ENCODE results near the gene RPTOR. TPM values are rescaled to one million over a fixed set of nuclear protein-coding genes. Genes with fewer than 3 reads are reported as not detected.

RPTOR gene
- total RNA-seq, 2 experiments from 2014 or later = 88.9 to 91.8 TPM

GRCh38 chr17:80826955-80827645, 282.5 kb downstream of the RPTOR start:
- H3K4me3 Mint-ChIP-seq = no peak overlapping the region
- no peak for DNase-seq
- CTCF ChIA-PET = no interaction called here
- H3K9me3 Mint-ChIP-seq = no peaks in the 10 kb centered on the region
- POLR2A ChIA-PET = interaction anchor here (1.2 to 1.5 kb wide), 3 partner anchors 20 to 50 kb away, joined by 3 to 5 read pairs (median 3); no protein-coding TSS in a partner anchor
- H3K27me3 Mint-ChIP-seq = no peaks in the 10 kb centered on the region
- H3K4me1 Mint-ChIP-seq = peaks cover 54% of the 10 kb centered on the region
- peak overlapping the region; percentile 56 for H3K27ac Mint-ChIP-seq
- H3K36me3 Mint-ChIP-seq (ENCODE audit: low read depth) = peaks cover 55% of the 10 kb centered on the region

GRCh38 chr17:80827646-80828643, 283.3 kb downstream of the RPTOR start:
- POLR2A ChIA-PET = interaction anchor here (1.2 to 1.5 kb wide), 3 partner anchors 19 to 50 kb away, joined by 3 to 5 read pairs (median 3); no protein-coding TSS in a partner anchor
- Mint-ChIP-seq H3K4me3 (no peak overlapping the region), H3K27me3 (no peaks in the 10 kb centered on the region), H3K27ac (no peak overlapping the region), H3K4me1 (peaks cover 54% of the 10 kb centered on the region), H3K9me3 (no peaks in the 10 kb centered on the region), H3K36me3 (ENCODE audit: low read depth) (peaks cover 47% of the 10 kb centered on the region)
- DNase-seq = no peak
- CTCF ChIA-PET = no interaction called here

GRCh38 chr17:80829166-80829813, 284.7 kb downstream of the RPTOR start:
- no peak for DNase-seq
- H3K9me3 Mint-ChIP-seq = no peaks in the 10 kb centered on the region
- H3K4me3 Mint-ChIP-seq = no peak overlapping the region
- ChIA-PET POLR2A (no interaction called here), CTCF (interaction anchor here (0.8 kb wide), 1 partner anchor 18 kb away, joined by 3 read pairs; no protein-coding TSS in a partner anchor)
- peak overlapping the region; percentile 31 for H3K27ac Mint-ChIP-seq
- H3K36me3 Mint-ChIP-seq (ENCODE audit: low read depth) = peaks cover 42% of the 10 kb centered on the region
- H3K4me1 Mint-ChIP-seq = peaks cover 59% of the 10 kb centered on the region
- H3K27me3 Mint-ChIP-seq = no peaks in the 10 kb centered on the region

GRCh38 chr17:80830020-80830780, 285.6 kb downstream of the RPTOR start:
- CTCF ChIA-PET = interaction anchor here (0.8 to 1.5 kb wide), 2 partner anchors 17 to 19 kb away, joined by 3 read pairs; no protein-coding TSS in a partner anchor
- peaks cover 45% of the 10 kb centered on the region for H3K36me3 Mint-ChIP-seq (ENCODE audit: low read depth)
- DNase-seq = no peak
- H3K4me3 Mint-ChIP-seq = no peak overlapping the region
- H3K27ac Mint-ChIP-seq = peak overlapping the region; percentile 31
- H3K27me3 Mint-ChIP-seq = no peaks in the 10 kb centered on the region
- peaks cover 68% of the 10 kb centered on the region for H3K4me1 Mint-ChIP-seq
- no peaks in the 10 kb centered on the region for H3K9me3 Mint-ChIP-seq
- POLR2A ChIA-PET = interaction anchor here (0.9 to 1.5 kb wide), 3 partner anchors 10 to 376 kb away, joined by 3 to 7 read pairs (median 3); no protein-coding TSS in a partner anchor

- Mint-ChIP-seq H3K9me3 (no peaks in the 10 kb centered on the region), H3K27ac (peak overlapping the region; percentile 90), H3K4me1 (peaks cover 75% of the 10 kb centered on the region), H3K36me3 (ENCODE audit: low read depth) (peaks cover 47% of the 10 kb centered on the region), H3K4me3 (peak overlapping the region; percentile 21), H3K27me3 (no peaks in the 10 kb centered on the region)
- CTCF ChIA-PET = interaction anchor here (0.7 kb wide), 1 partner anchor 38 kb away, joined by 3 read pairs; no protein-coding TSS in a partner anchor
- POLR2A ChIA-PET = interaction anchor here (2.3 to 2.5 kb wide), 3 partner anchors 11 to 41 kb away, joined by 19 to 38 read pairs (median 21); no protein-coding TSS in a partner anchor
- no peak for DNase-seq
Observed at GRCh38 chr17:80831491-80831890, 286.9 kb downstream of the RPTOR start.

- CTCF ChIA-PET = interaction anchor here (0.6 to 2.6 kb wide), 10 partner anchors 13 to 718 kb away, joined by 3 to 14 read pairs (median 4); no protein-coding TSS in a partner anchor
- H3K27ac Mint-ChIP-seq = peak overlapping the region; percentile 90
- H3K4me3 Mint-ChIP-seq = peak overlapping the region; percentile 72
- H3K4me1 Mint-ChIP-seq = peaks cover 70% of the 10 kb centered on the region
- no peaks in the 10 kb centered on the region for H3K9me3 Mint-ChIP-seq
- H3K27me3 Mint-ChIP-seq = no peaks in the 10 kb centered on the region
- H3K36me3 Mint-ChIP-seq (ENCODE audit: low read depth) = peaks cover 44% of the 10 kb centered on the region
- no peak for DNase-seq
- POLR2A ChIA-PET = interaction anchor here (0.7 to 2.5 kb wide), 22 partner anchors 11 to 377 kb away, joined by 3 to 39 read pairs (median 8); no protein-coding TSS in a partner anchor
Observed at GRCh38 chr17:80832266-80832676, 287.6 kb downstream of the RPTOR start.

GRCh38 chr17:80832888-80833583, 288.4 kb downstream of the RPTOR start:
- H3K4me1 Mint-ChIP-seq = peaks cover 66% of the 10 kb centered on the region
- peak overlapping the region; percentile 72 for H3K4me3 Mint-ChIP-seq
- peaks cover 40% of the 10 kb centered on the region for H3K36me3 Mint-ChIP-seq (ENCODE audit: low read depth)
- no peaks in the 10 kb centered on the region for H3K9me3 Mint-ChIP-seq
- POLR2A ChIA-PET = interaction anchor here (0.6 to 2.5 kb wide), 32 partner anchors 9 to 378 kb away, joined by 3 to 39 read pairs (median 4); no protein-coding TSS in a partner anchor
- H3K27ac Mint-ChIP-seq = peak overlapping the region; percentile 90
- peak; percentile 84 for DNase-seq
- H3K27me3 Mint-ChIP-seq = no peaks in the 10 kb centered on the region
- CTCF ChIA-PET = interaction anchor here (0.6 to 2.6 kb wide), 14 partner anchors 12 to 719 kb away, joined by 3 to 14 read pairs (median 4); no protein-coding TSS in a partner anchor

GRCh38 chr17:80833952-80834892, 289.6 kb downstream of the RPTOR start:
- CTCF ChIA-PET = interaction anchor here (1.0 to 2.6 kb wide), 3 partner anchors 22 to 58 kb away, joined by 3 to 14 read pairs (median 6); no protein-coding TSS in a partner anchor
- H3K27ac Mint-ChIP-seq = peak overlapping the region; percentile 80
- DNase-seq = no peak
- no peaks in the 10 kb centered on the region for H3K9me3 Mint-ChIP-seq
- H3K36me3 Mint-ChIP-seq (ENCODE audit: low read depth) = peaks cover 47% of the 10 kb centered on the region
- peaks cover 65% of the 10 kb centered on the region for H3K4me1 Mint-ChIP-seq
- POLR2A ChIA-PET = interaction anchor here (0.9 to 2.5 kb wide), 19 partner anchors 8 to 379 kb away, joined by 3 to 39 read pairs (median 9); no protein-coding TSS in a partner anchor
- H3K4me3 Mint-ChIP-seq = peak overlapping the region; percentile 46
- no peaks in the 10 kb centered on the region for H3K27me3 Mint-ChIP-seq

GRCh38 chr17:80834893-80835275, 290.2 kb downstream of the RPTOR start:
- POLR2A ChIA-PET = interaction anchor here (1.0 to 2.1 kb wide), 4 partner anchors 8 to 380 kb away, joined by 3 to 8 read pairs (median 4); no protein-coding TSS in a partner anchor
- H3K27ac Mint-ChIP-seq = peak overlapping the region; percentile 41

More at GRCh38 chr17:80834893-80835275, 290.2 kb downstream of the RPTOR start:
- CTCF ChIA-PET = no interaction called here
- no peak for DNase-seq
- H3K36me3 Mint-ChIP-seq (ENCODE audit: low read depth) = peaks cover 43% of the 10 kb centered on the region
- peaks cover 61% of the 10 kb centered on the region for H3K4me1 Mint-ChIP-seq
- no peak overlapping the region for H3K4me3 Mint-ChIP-seq
- no peaks in the 10 kb centered on the region for H3K9me3 Mint-ChIP-seq
- H3K27me3 Mint-ChIP-seq = no peaks in the 10 kb centered on the region

All from activated CD4-positive, alpha-beta memory T cell treated with anti-CD3 and anti-CD28 coated beads, Interleukin-2, amount 10 ng/mL, durations not matched to agents 7 days and 5 days (primary cell).